Psoas muscle (tissue), 7 donors: Measurements from ENCODE around the gene LASP1NB.
A peak's percentile ranks its signal among the peaks of the same experiment; 100 is the strongest.

ENCODE experiments used
- ATAC-seq, 4 donors: fragments of 200-7000 bp; cut with Tn5 transposase; one replicate each; pipeline ENCODE4 v1.9.1; 2020; ENCODE audit warnings: moderate library complexity in 3 of 4, mild to moderate bottlenecking in 2 of 4
- DNase-seq, 2 donors: peaks; one replicate each; pipeline ENCODE4 v3.0.0-alpha.2; 2020
- H3K27ac ChIP-seq: fragments of 200-600 bp; one replicate; pipeline ENCODE4 v1.8.0; 2022
- H3K27me3 ChIP-seq, 3 donors: fragments of 200-600 bp in 1 of 3; one replicate each; pipeline versions ENCODE4 v1.6.1 to v1.8.0; 2013 to 2022; ENCODE audit warnings: low read length in 2 of 3, mild to moderate bottlenecking in 2 of 3, moderate library complexity in 1 of 3; ENCODE audit not compliant: insufficient read depth in 3 of 3
- H3K36me3 ChIP-seq, 2 donors: fragments of 200-600 bp in 1 of 2; one replicate each; pipeline versions ENCODE4 v1.6.1 to v1.8.0; 2013 to 2022; ENCODE audit warnings: low read depth in 1 of 2, mild to moderate bottlenecking in 1 of 2, moderate library complexity in 1 of 2; ENCODE audit not compliant: insufficient read depth in 1 of 2
- H3K4me1 ChIP-seq: fragments of 200-600 bp; one replicate; pipeline ENCODE4 v1.8.0; 2022
- H3K4me3 ChIP-seq: fragments of 200-600 bp; one replicate; pipeline ENCODE4 v1.8.0; 2022; ENCODE audit warnings: mild to moderate bottlenecking
- H3K9me3 ChIP-seq: fragments of 200-600 bp; one replicate; pipeline ENCODE4 v1.8.0; 2022
- CTCF ChIP-seq: fragments of 200-600 bp; IDR thresholded peaks from one replicate; pipeline ENCODE4 v1.8.0; 2022; ENCODE audit warnings: antibody characterized with exemption
- WGBS, 3 donors: extraction: QIAGEN DNeasy Blood & Tissue Kit; methylation state at CpG; one replicate each; pipeline versions ENCODE4 v1.1.6 to v1.1.7; 2013; 5-methylcytosine and 5-hydroxymethylcytosine counted together
- intact Hi-C, 2 donors: fragments of 100-400 bp; cut with DNase I; formaldehyde crosslinking; loops; one replicate each; pipeline versions ENCODE4 v1.11.0 to v1.14.2; 2022
- donor health status: healthy with polysubstance abuse.
- donor health status: DM: no; HTN: no; CAD: no; lungs with moderate emphysema.
- donor health status: Bipolar disorder and iron deficiency.
- donor health status: healthy.
- donor health status: DM: yes; HTN: yes; CAD: no.
- donor health status: DM: no; HTN: no; CAD: no.
- donor health status: DM: yes; HTN: yes; CAD: no.

LASP1NB gene

GRCh38 chr17:38914741-38915638, 10.4 kb upstream of the LASP1NB start:
- Histone ChIP-seq H3K4me1 (peaks cover 13% of the 10 kb centered on the region), H3K9me3 (no peaks in the 10 kb centered on the region), H3K36me3 (peaks cover 3 to 49% of the 10 kb centered on the region in 2 donors), H3K4me3 (no peak overlapping the region), H3K27ac (no peak overlapping the region), H3K27me3 (no peaks in the 10 kb centered on the region)
- DNase-seq (peak in 1 of 2 donors; percentile 11), ATAC-seq (no peak)
- intact Hi-C loops, result no loop called here
- WGBS, 3 donors, result 85 to 89% (median 88%) methylated on average over 20 of the region's 20 CpGs
- TF ChIP-seq CTCF, result no peak

- peaks cover 13% of the 10 kb centered on the region for H3K4me1 ChIP-seq
- H3K9me3 ChIP-seq, result no peaks in the 10 kb centered on the region
- TF ChIP-seq CTCF, result no peak
- intact Hi-C loops, result no loop called here
- no peak overlapping the region for H3K27ac ChIP-seq
- 92 to 93% (median 92%) methylated on average over 7 of the region's 7 CpGs for WGBS, 3 donors
- H3K27me3 ChIP-seq, result no peaks in the 10 kb centered on the region
- peak in 1 of 2 donors; percentile 3 for DNase-seq
- peaks cover 3 to 49% of the 10 kb centered on the region in 2 donors for H3K36me3 ChIP-seq
- H3K4me3 ChIP-seq, result no peak overlapping the region
- ATAC-seq, result no peak
These were observed 9.8 kb upstream of the LASP1NB start for GRCh38 chr17:38915639-38915995.

GRCh38 chr17:38916771-38917170, 8.6 kb upstream of the LASP1NB start:
- intact Hi-C loops, result no loop called here
- no peak for ATAC-seq
- Histone ChIP-seq H3K27ac (no peak overlapping the region), H3K9me3 (no peaks in the 10 kb centered on the region), H3K4me3 (no peak overlapping the region), H3K36me3 (peaks cover 3 to 45% of the 10 kb centered on the region in 2 donors), H3K27me3 (no peaks in the 10 kb centered on the region), H3K4me1 (peaks cover 13% of the 10 kb centered on the region)
- WGBS, 3 donors, result 75 to 81% (median 77%) methylated on average over 8 of the region's 8 CpGs
- no peak for DNase-seq
- no peak for TF ChIP-seq CTCF

GRCh38 chr17:38917259-38917658, 8.2 kb upstream of the LASP1NB start:
- TF ChIP-seq CTCF, result no peak
- H3K27ac ChIP-seq, result no peak overlapping the region
- H3K36me3 ChIP-seq, result peaks cover 3 to 45% of the 10 kb centered on the region in 2 donors
- intact Hi-C loops, result no loop called here
- DNase-seq, result no peak
- no peak for ATAC-seq
- H3K4me3 ChIP-seq, result no peak overlapping the region
- 78 to 97% (median 78%) methylated on average over 3 of the region's 3 CpGs for WGBS, 3 donors
- H3K27me3 ChIP-seq, result no peaks in the 10 kb centered on the region
- H3K4me1 ChIP-seq, result peaks cover 11% of the 10 kb centered on the region
- H3K9me3 ChIP-seq, result no peaks in the 10 kb centered on the region
